DMS153 (cell line): ENCODE results near the gene NFATC3.
A peak's percentile ranks its signal among the peaks of the same experiment; 100 is the strongest.

Experiments used
- DNase-seq: peaks from one replicate; lab custom pipeline; 2025; lab: John Stamatoyannopoulos, UW

Gene NFATC3

DNA sequence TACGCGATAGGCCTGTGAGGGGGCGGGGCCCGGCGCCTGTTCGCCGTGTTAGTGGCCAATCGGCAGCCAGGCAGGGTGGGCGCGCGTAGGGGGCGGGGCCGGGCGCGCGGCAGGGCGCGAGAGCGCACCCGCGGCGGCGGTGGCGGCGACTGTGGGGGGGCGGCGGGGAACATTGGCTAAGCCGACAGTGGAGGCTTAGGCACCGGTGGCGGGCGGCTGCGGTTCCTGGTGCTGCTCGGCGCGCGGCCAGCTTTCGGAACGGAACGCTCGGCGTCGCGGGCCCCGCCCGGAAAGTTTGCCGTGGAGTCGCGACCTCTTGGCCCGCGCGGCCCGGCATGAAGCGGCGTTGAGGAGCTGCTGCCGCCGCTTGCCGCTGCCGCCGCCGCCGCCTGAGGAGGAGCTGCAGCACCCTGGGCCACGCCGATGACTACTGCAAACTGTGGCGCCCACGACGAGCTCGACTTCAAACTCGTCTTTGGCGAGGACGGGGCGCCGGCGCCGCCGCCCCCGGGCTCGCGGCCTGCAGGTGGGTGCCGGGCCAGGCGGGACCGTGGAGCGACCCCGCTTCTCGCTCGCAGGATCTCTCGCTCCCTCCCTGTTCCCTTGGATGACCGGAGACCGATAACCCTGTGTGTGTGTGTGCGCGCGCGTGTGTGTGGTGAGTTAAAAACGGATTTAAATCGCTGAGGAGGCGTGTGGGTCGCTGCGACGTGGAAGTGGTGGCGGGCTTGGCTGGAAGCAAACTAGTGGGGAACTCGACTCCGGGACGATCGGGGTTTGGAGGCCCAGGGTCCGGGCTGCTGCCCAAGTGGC lies at the start of gene NFATC3:
Gene NFATC3 (plus strand): TSS at position 112 of the 813 bp plus-strand sequence. CDS start 312 bp downstream, at position 424.
- no peak for DNase-seq

DNA sequence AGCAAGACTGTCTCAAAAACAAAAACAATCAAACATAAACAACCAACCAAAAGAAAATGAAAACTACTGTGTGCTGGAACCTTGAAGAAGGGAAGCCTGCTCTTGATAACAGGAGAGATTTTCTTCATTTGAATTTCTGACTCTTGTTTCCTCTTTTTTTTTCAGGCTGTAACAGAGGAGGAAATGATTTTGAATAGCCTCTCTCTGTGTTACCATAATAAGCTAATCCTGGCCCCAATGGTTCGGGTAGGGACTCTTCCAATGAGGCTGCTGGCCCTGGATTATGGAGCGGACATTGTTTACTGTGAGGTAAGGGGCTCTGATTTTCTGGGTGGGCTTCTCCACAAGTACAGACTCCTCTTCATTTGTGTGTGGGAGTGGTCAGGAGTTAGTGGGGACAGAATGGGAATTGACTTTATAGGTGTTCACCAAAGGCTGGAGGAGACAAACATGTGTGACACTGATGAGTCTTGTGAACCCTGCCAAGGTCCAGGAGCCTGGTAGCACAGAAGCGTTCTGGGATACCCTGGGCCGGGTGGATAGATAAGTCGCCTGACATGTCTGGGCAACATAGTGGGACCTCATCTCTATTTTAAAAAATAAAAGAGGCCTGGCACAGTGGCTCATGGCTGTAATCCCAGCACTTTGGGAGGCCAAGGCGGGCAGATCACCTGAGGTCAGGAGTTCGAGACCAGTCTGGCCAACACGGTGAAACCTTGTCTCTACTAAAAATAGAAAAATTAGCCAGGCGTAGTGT lies 47.2 kb upstream of the NFATC3 start:
- no peak for DNase-seq

DNA sequence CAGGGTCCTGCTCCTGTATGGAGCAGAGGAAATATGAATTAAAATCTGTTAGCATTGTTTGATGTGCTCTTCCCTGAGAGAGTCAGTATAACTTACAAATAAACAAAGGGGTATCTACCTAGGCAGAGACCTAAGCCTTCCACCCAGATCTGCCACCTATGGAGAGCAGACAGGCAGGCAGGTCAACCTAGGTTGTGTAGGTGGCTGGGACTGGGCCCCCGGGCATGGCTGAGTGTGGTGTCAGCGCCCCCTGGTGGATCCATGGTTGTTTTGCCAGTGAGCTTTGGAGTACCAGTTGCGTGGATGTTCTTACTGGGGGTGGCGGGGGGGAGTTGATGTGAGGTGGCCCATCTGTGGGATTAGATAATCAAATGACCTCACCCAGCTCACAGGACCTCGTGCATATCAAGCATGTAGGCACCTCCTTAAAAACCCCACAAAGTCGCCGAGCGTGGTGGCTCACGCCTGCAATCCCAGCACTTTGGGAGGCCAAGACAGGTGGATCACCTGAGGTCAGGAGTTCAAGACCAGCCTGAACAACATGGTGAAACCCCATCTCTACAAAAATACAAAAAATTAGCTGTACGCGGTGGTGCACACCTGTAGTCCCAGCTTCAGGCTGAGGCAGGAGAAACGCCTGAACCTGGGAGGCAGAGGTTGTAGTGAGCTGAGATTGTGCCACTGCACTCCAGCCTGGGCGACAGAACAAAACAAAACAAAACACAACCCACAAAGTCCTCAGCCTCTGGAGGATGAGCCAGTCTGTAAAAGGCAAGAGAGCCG lies 44.5 kb upstream of the NFATC3 start:
- no peak for DNase-seq

DNA sequence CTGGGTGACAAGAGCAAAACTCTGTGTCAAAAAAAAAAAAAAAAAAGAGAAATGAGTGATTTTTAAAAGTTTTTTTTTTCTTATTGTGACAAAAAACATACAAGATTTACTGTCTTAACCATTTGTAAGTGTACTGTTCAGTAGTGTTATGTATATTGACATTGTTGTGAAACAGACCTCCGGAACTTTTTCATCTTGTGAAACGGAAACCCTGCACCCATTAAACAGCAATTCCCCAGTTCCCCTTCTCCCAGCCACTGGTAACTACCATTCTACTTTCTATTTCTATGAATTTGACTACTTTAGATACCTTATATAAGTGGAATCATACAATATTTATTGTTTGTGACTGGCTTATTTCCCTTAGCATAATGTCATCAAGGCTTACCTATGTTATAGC lies 43.4 kb upstream of the NFATC3 start:
- DNase-seq, result no peak

DNA sequence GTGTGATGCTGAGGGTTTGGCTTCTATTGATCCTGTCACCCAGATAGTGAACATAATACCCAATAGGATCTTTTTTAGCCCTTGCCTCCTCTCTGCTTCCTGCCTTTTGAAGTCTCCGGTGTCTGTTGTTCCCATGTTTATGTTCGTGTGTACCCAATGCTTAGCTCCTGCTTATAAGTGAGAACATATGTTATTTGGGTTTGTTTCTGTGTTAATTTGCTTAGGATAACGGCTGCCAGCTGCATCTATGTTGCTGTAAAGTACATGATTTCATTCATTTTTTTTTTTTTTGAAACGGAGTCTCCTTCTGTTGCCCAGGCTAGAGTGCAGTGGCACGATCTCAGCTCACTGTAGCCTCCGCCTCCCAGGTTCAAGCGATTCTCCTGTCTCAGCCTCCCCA lies 39.1 kb upstream of the NFATC3 start:
- DNase-seq, result no peak

DNA sequence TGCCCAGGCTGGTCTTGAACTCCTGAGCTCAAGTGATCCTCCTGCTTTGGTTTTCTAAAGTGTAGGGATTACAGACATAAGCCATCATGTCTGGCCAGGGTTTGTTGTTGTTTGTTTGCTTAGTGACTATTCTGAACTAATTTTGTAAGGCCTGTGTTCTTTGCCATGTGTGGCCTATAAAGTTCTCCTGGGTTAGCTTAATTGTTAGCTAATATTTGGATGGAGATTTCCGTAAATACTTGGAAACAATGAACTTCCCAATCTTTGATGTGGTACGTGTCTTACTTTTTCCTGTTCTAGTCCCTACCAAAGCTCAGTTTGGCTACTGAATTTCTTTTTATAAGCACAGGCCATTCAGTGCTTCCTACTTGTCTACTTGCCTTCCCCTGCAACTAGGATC lies 37.2 kb upstream of the NFATC3 start:
- no peak for DNase-seq

DNA sequence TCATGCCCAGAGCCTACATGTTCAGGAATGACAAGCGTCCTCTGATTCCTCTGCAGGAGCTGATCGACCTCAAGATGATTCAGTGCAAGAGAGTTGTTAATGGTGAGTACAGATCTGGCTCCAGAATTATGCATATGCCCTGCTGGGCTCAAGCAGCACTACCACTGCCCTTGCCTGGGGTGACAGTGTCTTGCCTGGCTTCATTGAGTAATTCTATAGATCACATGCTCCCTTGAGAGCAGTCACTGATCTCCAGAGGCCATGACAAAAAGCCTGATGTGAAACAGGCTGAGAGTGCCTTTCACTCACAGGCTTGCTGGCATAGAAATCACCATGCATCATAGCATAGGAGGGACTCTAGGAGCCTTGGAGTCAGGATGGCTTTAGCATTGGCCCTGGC lies 35.7 kb upstream of the NFATC3 start:
- DNase-seq, result no peak

DNA sequence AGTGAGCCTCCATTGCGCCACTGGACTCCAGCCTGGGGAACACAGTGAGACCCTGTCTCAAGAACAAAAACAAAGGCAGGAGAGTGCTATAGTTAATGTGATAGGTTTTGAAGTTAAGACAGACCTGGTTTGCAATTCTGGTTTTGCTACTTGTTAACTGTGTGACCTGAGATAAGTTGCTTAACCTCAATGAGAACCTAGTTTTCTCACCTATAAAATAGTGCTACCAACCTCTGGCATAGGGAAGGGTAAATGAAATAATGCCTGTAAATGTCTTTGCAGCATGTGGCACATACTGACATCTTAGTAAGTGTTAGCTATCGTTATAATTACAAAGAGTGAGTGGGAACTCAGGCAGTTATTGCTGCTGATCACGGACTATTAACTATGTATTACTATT lies 29.8 kb upstream of the NFATC3 start:
- DNase-seq, result no peak

DNA sequence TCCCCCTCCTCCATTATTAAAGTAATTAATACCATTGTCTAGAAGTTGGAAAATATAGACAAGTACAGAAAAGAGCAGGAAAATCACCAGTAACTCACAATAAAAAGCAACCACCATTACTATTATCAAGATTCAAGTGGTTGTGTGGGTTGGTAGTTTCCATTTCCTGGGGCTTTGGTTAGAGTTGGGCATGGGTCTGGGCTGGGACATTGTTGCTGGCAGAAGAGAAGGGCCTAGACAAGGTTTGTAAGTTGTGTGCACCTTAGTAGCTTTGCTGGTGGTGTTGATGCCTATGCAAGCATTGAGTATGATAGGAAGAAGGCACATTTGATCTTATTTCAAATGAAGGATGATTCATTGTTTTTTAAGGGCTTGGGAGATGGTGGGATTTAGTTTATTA lies 25.4 kb upstream of the NFATC3 start:
- no peak for DNase-seq

DNA sequence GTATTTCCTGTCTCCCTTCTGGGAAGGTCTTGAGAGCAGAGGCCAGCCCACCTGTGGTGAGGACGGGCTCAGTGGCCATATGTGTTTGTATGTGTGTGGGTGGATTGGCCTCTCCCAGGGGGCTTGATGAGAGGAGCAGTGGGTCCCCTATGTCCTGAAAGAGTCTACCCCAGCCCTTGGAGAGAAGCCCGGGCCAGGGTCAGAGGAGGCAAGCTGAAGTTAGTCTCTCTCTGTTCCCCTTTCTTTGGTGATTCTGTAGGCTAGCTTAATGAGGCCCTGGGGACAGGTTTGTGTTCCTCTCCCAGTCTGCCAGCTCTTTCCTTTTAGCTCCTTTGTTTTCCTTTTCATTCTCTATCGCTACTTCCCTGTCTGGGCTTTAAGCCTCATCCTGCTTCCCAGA lies 23.8 kb upstream of the NFATC3 start:
- no peak for DNase-seq

DNA sequence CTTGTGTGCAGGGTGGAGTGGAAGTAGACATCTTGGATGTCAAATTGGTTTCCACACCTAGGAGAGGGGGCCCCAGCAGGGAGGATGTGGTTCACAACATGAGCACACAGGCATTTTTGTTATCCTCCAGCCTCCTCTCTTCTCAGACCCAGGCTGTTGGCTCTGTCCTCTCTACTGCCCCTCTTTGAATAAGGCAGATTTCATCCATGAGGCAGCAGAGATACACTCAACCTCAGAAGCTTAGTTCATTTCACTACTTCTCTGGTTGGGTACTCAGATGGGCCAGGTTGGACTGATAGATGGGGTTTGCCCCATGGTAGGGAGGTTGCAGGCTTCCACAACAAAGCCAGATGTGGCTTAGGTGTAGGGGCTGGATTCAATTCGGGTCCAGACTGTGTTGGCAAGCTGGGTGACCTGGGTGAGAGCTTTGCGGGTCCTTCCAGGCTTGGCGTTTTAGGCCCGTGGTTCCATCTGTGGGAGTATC lies 22.2 kb upstream of the NFATC3 start:
- DNase-seq, result no peak

DNA sequence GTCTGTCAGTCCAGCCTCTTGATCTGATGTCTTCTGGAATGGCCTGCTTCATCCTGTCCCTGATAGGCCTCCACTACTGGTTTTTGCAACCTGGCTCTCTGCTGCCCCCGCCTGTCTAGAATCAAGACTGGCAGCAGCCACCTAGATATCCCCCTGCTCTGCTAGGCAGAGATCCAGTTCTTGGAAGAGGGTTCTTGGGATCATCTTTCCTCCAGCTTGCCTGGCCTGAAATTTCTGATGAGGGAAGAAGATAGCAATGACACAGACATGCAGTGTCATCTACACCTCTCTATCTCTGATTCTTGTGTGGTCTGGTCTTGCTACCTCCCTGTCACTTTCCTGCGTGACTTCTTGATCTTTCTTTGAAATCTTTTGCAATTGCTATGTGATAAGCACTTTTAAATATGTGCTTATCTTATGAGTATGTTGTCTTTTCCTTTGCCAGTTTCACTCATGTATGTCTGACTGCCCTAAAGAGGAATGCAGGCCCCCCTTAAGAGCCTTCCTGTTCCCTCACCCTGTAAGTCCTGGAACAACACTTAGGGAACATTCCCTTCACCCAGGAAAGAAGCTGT lies 20.3 kb upstream of the NFATC3 start:
- DNase-seq, result no peak

DNA sequence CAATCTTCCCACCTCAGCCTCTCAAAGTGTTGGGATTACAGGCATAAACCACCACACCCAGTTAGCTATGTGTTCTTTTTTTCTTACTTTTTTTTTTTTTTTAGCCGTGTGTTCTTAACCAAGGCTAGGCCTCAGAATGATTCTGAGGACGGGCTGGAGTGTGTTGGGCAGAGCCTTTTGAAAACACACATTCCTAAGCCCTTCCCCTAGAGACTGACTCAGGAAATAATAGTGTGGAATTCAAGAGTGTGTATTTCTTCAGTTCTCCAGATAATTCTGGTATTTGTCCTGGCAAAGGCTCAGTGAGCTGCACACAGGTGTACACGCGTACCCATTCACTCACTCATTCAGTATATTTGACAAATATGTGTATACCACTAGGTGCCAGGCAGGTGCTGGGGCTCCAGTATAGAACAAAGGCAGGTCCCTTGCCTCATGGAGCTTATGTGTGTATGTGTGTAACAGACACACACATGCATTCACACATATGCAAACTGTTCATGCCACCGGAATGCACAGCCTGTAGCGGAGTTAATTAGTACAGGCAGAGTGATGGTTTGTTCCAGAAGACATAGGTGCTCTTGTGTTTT lies 19.4 kb upstream of the NFATC3 start:
- no peak for DNase-seq

DNA sequence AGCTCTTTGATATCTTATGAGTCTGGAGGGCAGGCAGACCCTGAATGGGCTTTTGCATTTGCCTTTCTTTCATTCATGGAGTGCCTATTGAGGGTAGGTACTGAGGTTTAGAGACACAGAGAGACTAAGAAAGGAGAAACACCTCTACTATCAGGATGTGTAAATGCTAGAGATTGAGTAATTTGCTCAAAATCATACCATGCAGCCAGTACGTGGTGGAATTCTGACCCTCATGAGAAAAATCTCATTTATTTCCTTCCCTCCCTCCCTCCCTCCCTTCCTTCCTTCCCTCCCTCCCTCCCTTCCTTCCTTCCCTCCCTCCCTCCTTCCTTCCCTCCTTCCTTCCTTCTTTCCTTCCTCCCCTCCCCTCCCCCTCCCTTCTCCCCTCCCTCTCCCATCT lies 18.4 kb upstream of the NFATC3 start:
- no peak for DNase-seq

DNA sequence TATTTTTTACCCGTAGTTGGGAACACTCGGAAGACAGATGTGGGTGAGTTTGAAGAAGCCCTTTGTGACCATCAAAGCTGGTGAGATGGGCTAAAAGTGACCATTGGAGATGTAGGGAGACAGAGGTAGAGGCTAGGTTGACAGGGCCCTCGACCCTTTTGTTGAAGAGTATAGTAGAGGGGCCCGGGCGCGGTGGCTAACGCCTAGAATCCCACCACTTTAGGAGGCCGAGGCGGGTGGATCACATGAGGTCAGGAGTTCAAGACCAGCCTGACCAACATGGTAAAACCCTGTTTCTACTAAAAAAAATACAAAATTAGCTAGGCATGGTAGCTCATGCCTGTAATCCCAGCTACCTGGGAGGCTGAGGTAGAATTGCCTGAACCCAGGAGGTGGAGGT lies 16.2 kb upstream of the NFATC3 start:
- DNase-seq, result no peak

DNA sequence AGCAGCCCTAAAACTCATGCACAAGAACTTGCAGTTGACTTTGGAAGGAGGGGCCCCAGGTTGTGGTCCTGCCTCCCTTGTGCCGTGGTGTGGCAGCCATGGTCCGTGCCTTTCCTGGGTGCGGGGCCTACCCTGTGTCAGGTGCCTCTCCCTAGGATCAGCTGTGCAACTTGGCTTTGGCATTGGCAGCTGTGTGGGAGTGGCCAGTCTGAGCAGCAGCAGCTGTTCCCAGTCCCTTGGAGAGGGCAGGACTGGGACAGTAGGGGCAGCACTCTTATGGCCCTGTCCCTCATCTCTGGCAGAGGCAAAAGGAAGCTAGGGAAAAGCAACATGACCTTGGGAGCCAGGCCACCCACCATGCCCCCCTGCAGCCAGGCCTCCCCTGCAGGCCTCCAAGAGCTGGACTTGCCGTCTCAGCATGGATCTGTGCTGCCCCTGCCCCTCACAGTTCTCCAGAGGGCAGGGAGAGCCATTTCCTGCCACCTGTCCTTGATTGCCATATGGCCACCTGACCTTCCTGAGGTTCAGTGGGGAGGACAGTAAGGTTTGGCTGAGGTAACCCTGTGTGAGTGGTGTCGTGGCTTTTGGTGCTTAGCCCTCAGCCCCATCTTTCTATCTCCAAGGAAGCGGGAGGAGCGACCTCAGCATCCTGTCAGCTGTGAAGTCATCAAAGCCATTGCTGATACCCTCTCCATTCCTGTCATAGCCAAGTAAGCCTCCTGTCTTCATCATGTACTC lies 15.5 kb upstream of the NFATC3 start:
- peak; percentile 26 for DNase-seq

DNA sequence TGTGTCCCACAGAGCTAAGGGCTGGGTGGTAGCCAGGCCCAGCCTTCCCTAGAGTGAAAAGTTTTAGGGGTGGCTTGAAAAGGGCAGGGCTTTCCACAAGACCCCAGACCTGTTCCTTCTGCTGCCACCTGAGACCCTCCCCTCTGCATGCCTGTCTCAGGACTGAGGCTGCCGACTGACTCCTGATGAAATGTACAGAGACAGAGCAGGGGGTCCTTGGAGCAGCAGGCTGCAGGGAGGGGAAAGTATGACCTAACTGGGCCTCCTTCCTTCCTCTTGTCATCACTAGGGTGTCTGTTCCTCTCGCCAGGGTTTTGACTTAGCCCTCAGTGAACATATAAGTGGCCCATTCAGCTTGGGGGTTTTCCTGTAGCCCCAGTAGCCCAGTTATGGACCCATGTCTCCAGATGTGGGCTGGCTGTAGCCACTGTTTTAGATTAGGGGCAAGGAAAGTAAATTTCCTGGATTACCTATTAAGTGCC lies 14.9 kb upstream of the NFATC3 start:
- DNase-seq, result no peak

DNA sequence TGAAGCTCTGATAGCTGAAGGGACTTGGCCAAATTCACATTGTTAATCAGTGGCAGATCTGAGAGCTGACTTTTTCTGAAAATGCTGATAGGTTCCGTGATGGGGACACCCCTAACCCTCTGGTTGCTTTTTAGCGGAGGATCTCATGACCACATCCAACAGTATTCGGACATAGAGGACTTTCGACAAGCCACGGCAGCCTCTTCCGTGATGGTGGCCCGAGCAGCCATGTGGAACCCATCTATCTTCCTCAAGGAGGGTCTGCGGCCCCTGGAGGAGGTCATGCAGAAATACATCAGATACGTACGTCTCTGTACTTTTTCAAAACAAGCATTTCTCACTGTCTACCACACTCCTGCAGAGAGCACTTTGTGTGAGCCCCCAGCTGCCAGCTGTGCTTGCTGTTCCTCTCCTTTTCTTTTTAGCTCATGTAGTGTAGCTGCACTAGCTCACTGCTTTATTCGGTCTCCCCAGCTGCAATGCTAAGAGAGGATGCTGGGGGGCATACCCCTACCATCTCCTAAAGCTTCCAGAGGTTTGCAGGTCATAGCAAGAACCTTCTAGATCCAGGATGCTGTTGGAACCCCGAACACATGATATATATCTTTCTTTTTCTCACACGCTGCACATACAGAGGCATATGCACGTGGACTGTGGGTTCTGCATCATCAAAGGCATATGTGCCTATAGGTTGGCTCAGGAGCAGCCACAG lies 14.2 kb upstream of the NFATC3 start:
- no peak for DNase-seq

DNA sequence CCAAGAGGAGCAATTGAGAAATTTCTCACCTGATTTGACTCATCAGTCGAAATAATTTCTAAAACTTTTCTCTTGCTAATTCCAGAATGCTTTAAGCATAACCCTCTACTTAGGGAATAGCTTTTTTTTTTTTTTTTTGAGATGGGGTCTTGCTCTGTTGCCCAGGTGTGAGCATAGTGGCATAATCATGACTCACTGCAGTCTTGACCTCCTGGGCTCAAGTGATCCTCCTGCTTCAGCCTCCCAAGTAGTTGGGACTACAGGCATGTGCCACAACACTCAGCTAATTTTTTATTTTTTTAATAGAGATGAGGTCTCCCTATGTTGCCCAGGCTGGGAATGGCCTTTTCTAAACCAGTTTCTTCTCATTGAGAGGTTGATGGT lies 13.7 kb upstream of the NFATC3 start:
- DNase-seq, result no peak

DNA sequence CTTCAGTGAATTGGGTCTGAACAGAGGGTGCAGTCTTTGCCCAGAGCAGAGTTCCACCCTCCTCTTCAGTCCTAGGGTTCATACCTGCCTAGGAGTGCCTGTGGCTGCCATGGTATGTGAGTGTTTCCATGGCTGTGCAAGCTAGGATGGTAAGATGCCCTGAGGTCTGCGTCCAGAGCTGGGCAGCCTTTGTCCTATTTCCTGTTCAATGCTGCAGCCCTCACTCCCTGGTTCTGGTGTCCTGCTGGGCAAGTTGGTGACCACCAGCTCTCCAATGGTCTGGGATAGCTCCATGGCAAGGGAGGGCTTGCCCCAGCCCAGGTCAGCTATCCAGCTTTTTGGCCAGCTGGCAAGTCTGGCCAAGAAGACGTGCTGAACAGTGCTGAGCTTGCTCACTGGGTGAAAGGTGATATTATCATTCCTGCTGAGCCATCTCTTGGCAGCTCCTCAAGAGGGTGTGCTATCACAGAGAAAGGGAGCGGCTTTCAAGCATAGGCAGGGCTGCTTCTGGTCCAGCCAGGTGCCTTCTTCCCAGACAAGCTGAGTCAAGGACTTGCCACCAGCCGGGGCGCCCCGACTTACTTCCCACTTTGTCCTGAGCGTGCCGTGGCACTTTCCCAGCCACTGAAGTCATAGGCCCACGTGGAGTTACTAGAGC lies 13.0 kb upstream of the NFATC3 start:
- no peak for DNase-seq
